ENCODE measurements around the gene RIPPLY1. TPM values are rescaled to one million over a fixed set of nuclear protein-coding genes. Genes with fewer than 3 reads are reported as not detected.

RIPPLY1 gene
- total RNA-seq (2014; rRNA removed; shearing (Covaris generic)) = not detected in 2 replicates
- polyA plus RNA-seq (2015; cell fraction: cytosol; rRNA removed) = not detected in 2 replicates
- polyA plus RNA-seq (2015; cell fraction: nucleus; rRNA removed) = not detected in 2 replicates

- no peak for DNase-seq (ENCODE audit: low read depth, low spot score)
- in situ Hi-C loops (cut with HindIII; ENCODE audit: low pct_unique_long_range_greater_than_20kb, low sequenced_read_pairs) = no loop called here
Measured at GRCh38 chrX:106903291-106903824, at the start of gene RIPPLY1. RIPPLY1 (minus strand) TSS chrX:106903341; CDS start chrX:106903287, 54 bp downstream.

GRCh38 chrX:106952538-106952937, 49.4 kb upstream of the RIPPLY1 start:
- in situ Hi-C loops (cut with HindIII; ENCODE audit: low pct_unique_long_range_greater_than_20kb, low sequenced_read_pairs) = no loop called here

GRCh38 chrX:106952089-106952488, 48.9 kb upstream of the RIPPLY1 start:
- in situ Hi-C loops (cut with HindIII; ENCODE audit: low pct_unique_long_range_greater_than_20kb, low sequenced_read_pairs) = no loop called here
- no peak for DNase-seq (ENCODE audit: low read depth, low spot score)

More at GRCh38 chrX:106952538-106952937, 49.4 kb upstream of the RIPPLY1 start:
- no peak for DNase-seq (ENCODE audit: low read depth, low spot score)

GRCh38 chrX:106951230-106951629, 48.1 kb upstream of the RIPPLY1 start:
- in situ Hi-C loops (cut with HindIII; ENCODE audit: low pct_unique_long_range_greater_than_20kb, low sequenced_read_pairs) = no loop called here
- DNase-seq (ENCODE audit: low read depth, low spot score) = no peak

- DNase-seq (ENCODE audit: low read depth, low spot score) = peak; percentile 88
- in situ Hi-C loops (cut with HindIII; ENCODE audit: low pct_unique_long_range_greater_than_20kb, low sequenced_read_pairs) = no loop called here
Measured at GRCh38 chrX:106950381-106950780, 47.2 kb upstream of the RIPPLY1 start.

GRCh38 chrX:106949366-106949765, 46.2 kb upstream of the RIPPLY1 start:
- no peak for DNase-seq (ENCODE audit: low read depth, low spot score)
- in situ Hi-C loops (cut with HindIII; ENCODE audit: low pct_unique_long_range_greater_than_20kb, low sequenced_read_pairs) = no loop called here

- in situ Hi-C loops (cut with HindIII; ENCODE audit: low pct_unique_long_range_greater_than_20kb, low sequenced_read_pairs) = no loop called here
- DNase-seq (ENCODE audit: low read depth, low spot score) = no peak
Measured at GRCh38 chrX:106948641-106949040, 45.5 kb upstream of the RIPPLY1 start.

GRCh38 chrX:106946464-106946863, 43.3 kb upstream of the RIPPLY1 start:
- no peak for DNase-seq (ENCODE audit: low read depth, low spot score)
- in situ Hi-C loops (cut with HindIII; ENCODE audit: low pct_unique_long_range_greater_than_20kb, low sequenced_read_pairs) = no loop called here

- DNase-seq (ENCODE audit: low read depth, low spot score) = no peak
- in situ Hi-C loops (cut with HindIII; ENCODE audit: low pct_unique_long_range_greater_than_20kb, low sequenced_read_pairs) = no loop called here
Measured at GRCh38 chrX:106940068-106940467, 36.9 kb upstream of the RIPPLY1 start.

GRCh38 chrX:106939566-106939965, 36.4 kb upstream of the RIPPLY1 start:
- in situ Hi-C loops (cut with HindIII; ENCODE audit: low pct_unique_long_range_greater_than_20kb, low sequenced_read_pairs) = no loop called here
- DNase-seq (ENCODE audit: low read depth, low spot score) = no peak

- DNase-seq (ENCODE audit: low read depth, low spot score) = no peak
- in situ Hi-C loops (cut with HindIII; ENCODE audit: low pct_unique_long_range_greater_than_20kb, low sequenced_read_pairs) = no loop called here
Measured at GRCh38 chrX:106936246-106936645, 33.1 kb upstream of the RIPPLY1 start.

GRCh38 chrX:106935175-106935574, 32.0 kb upstream of the RIPPLY1 start:
- in situ Hi-C loops (cut with HindIII; ENCODE audit: low pct_unique_long_range_greater_than_20kb, low sequenced_read_pairs) = no loop called here
- DNase-seq (ENCODE audit: low read depth, low spot score) = no peak

- in situ Hi-C loops (cut with HindIII; ENCODE audit: low pct_unique_long_range_greater_than_20kb, low sequenced_read_pairs) = no loop called here
- DNase-seq (ENCODE audit: low read depth, low spot score) = no peak
Measured at GRCh38 chrX:106933538-106933961, 30.4 kb upstream of the RIPPLY1 start.

- in situ Hi-C loops (cut with HindIII; ENCODE audit: low pct_unique_long_range_greater_than_20kb, low sequenced_read_pairs) = no loop called here
Measured at GRCh38 chrX:106932960-106933537, 29.9 kb upstream of the RIPPLY1 start.

GRCh38 chrX:106932492-106932923, 29.4 kb upstream of the RIPPLY1 start:
- no peak for DNase-seq (ENCODE audit: low read depth, low spot score)
- in situ Hi-C loops (cut with HindIII; ENCODE audit: low pct_unique_long_range_greater_than_20kb, low sequenced_read_pairs) = no loop called here

More at GRCh38 chrX:106932960-106933537, 29.9 kb upstream of the RIPPLY1 start:
- DNase-seq (ENCODE audit: low read depth, low spot score) = no peak

- DNase-seq (ENCODE audit: low read depth, low spot score) = peak; percentile 93
- in situ Hi-C loops (cut with HindIII; ENCODE audit: low pct_unique_long_range_greater_than_20kb, low sequenced_read_pairs) = no loop called here
Measured at GRCh38 chrX:106931831-106932491, 28.8 kb upstream of the RIPPLY1 start.

- in situ Hi-C loops (cut with HindIII; ENCODE audit: low pct_unique_long_range_greater_than_20kb, low sequenced_read_pairs) = no loop called here
- no peak for DNase-seq (ENCODE audit: low read depth, low spot score)
Measured at GRCh38 chrX:106928227-106928626, 25.1 kb upstream of the RIPPLY1 start.

GRCh38 chrX:106927700-106928099, 24.6 kb upstream of the RIPPLY1 start:
- DNase-seq (ENCODE audit: low read depth, low spot score) = no peak

GRCh38 chrX:106927023-106927422, 23.9 kb upstream of the RIPPLY1 start:
- no peak for DNase-seq (ENCODE audit: low read depth, low spot score)
- in situ Hi-C loops (cut with HindIII; ENCODE audit: low pct_unique_long_range_greater_than_20kb, low sequenced_read_pairs) = no loop called here

More at GRCh38 chrX:106927700-106928099, 24.6 kb upstream of the RIPPLY1 start:
- in situ Hi-C loops (cut with HindIII; ENCODE audit: low pct_unique_long_range_greater_than_20kb, low sequenced_read_pairs) = no loop called here

Measured in SK-MEL-5 (cell line).